ENCODE data around the gene HSD17B4. TPM values are rescaled to one million over a fixed set of nuclear protein-coding genes. Genes with fewer than 3 reads are reported as not detected.

HSD17B4 gene
- total and polyA plus RNA-seq, 9 of the 15 experiments (the other 6 are each of a cell fraction or from before 2014, with no cell fraction given), result 50.6 to 187 (median 94.6) TPM

DNA sequence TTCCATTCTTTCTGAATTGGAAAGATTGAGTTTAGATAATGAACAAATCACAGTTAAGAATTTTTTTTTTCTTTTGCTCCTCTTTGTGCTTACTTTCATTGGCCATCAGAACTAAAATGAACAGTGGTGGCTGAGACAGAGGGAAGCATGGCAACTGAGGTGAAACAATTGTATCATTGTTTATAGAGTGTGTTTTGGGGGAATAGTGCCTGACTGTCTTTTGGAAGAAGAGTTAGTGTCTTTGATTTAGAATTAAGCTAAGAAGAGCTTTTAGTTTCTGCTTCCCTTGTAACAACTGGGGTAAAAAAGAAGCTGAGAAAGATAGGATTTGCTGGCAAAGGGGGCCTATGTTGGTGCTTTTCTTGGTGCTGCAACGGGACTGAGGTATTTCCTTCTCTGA is 24.0 kb downstream of the HSD17B4 start (continued):
- TF ChIP-seq, protein P1, sequence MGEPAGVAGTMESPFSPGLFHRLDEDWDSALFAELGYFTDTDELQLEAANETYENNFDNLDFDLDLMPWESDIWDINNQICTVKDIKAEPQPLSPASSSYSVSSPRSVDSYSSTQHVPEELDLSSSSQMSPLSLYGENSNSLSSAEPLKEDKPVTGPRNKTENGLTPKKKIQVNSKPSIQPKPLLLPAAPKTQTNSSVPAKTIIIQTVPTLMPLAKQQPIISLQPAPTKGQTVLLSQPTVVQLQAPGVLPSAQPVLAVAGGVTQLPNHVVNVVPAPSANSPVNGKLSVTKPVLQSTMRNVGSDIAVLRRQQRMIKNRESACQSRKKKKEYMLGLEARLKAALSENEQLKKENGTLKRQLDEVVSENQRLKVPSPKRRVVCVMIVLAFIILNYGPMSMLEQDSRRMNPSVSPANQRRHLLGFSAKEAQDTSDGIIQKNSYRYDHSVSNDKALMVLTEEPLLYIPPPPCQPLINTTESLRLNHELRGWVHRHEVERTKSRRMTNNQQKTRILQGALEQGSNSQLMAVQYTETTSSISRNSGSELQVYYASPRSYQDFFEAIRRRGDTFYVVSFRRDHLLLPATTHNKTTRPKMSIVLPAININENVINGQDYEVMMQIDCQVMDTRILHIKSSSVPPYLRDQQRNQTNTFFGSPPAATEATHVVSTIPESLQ (CRISPR knock-in tag; IDR thresholded peaks at IDR 0.05), result no peak
- TF ChIP-seq POLR2AphosphoS2 (IDR thresholded peaks at IDR 0.05; ENCODE audit: low read length) (no peak), DIDO1 (tag; IDR thresholded peaks at IDR 0.05; ENCODE audit: low read depth) (no peak), ZNF197 (CRISPR knock-in tag; IDR thresholded peaks at IDR 0.05; ENCODE audit: low read depth) (no peak), SMARCA4 (IDR thresholded peaks at IDR 0.05) (no peak)
- TF ChIP-seq, protein P2, sequence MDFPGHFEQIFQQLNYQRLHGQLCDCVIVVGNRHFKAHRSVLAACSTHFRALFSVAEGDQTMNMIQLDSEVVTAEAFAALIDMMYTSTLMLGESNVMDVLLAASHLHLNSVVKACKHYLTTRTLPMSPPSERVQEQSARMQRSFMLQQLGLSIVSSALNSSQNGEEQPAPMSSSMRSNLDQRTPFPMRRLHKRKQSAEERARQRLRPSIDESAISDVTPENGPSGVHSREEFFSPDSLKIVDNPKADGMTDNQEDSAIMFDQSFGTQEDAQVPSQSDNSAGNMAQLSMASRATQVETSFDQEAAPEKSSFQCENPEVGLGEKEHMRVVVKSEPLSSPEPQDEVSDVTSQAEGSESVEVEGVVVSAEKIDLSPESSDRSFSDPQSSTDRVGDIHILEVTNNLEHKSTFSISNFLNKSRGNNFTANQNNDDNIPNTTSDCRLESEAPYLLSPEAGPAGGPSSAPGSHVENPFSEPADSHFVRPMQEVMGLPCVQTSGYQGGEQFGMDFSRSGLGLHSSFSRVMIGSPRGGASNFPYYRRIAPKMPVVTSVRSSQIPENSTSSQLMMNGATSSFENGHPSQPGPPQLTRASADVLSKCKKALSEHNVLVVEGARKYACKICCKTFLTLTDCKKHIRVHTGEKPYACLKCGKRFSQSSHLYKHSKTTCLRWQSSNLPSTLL (IDR thresholded peaks at IDR 0.05), result no peak
- TF ChIP-seq, protein P3, sequence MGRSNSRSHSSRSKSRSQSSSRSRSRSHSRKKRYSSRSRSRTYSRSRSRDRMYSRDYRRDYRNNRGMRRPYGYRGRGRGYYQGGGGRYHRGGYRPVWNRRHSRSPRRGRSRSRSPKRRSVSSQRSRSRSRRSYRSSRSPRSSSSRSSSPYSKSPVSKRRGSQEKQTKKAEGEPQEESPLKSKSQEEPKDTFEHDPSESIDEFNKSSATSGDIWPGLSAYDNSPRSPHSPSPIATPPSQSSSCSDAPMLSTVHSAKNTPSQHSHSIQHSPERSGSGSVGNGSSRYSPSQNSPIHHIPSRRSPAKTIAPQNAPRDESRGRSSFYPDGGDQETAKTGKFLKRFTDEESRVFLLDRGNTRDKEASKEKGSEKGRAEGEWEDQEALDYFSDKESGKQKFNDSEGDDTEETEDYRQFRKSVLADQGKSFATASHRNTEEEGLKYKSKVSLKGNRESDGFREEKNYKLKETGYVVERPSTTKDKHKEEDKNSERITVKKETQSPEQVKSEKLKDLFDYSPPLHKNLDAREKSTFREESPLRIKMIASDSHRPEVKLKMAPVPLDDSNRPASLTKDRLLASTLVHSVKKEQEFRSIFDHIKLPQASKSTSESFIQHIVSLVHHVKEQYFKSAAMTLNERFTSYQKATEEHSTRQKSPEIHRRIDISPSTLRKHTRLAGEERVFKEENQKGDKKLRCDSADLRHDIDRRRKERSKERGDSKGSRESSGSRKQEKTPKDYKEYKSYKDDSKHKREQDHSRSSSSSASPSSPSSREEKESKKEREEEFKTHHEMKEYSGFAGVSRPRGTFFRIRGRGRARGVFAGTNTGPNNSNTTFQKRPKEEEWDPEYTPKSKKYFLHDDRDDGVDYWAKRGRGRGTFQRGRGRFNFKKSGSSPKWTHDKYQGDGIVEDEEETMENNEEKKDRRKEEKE (IDR thresholded peaks at IDR 0.05; ENCODE audit: borderline replicate concordance in 1 of 2, control insufficient read depth in 1 of 2, low read depth in 2 of 2, low read length in 1 of 2), result no peak
